HG02870 (cell line): Measurements from ENCODE around the gene MAPK14.

ENCODE experiments used
- ATAC-seq: cut with Tn5 transposase; IDR thresholded peaks from one replicate; pipeline ENCODE4 v1.9.1; 2021; ENCODE audit warnings: mild to moderate bottlenecking, moderate library complexity; ENCODE audit not compliant: unreplicated experiment

The MAPK14 gene

GRCh38 chr6:36132246-36132895 is 104.8 kb downstream of the MAPK14 start:
- ATAC-seq = no peak

GRCh38 chr6:36133148-36133547 is 105.5 kb downstream of the MAPK14 start:
- ATAC-seq = no peak

GRCh38 chr6:36133912-36134311 is 106.3 kb downstream of the MAPK14 start:
- ATAC-seq = no peak

- ATAC-seq = no peak
Observed at GRCh38 chr6:36135053-36135731, 107.6 kb downstream of the MAPK14 start.

- no peak for ATAC-seq
Observed at GRCh38 chr6:36136034-36136433, 108.4 kb downstream of the MAPK14 start.

- ATAC-seq = no peak
Observed at GRCh38 chr6:36136551-36136950, 108.9 kb downstream of the MAPK14 start.

GRCh38 chr6:36138667-36139066 is 111.1 kb downstream of the MAPK14 start:
- ATAC-seq = no peak

GRCh38 chr6:36139431-36139830 is 111.8 kb downstream of the MAPK14 start:
- ATAC-seq = no peak

- ATAC-seq = no peak
Observed at GRCh38 chr6:36139991-36140710, 112.5 kb downstream of the MAPK14 start.

GRCh38 chr6:36141091-36141490 is 113.5 kb downstream of the MAPK14 start:
- no peak for ATAC-seq

- ATAC-seq = no peak
Observed at GRCh38 chr6:36141961-36142360, 114.4 kb downstream of the MAPK14 start.

GRCh38 chr6:36142971-36143838 is 115.6 kb downstream of the MAPK14 start:
- ATAC-seq = no peak

- no peak for ATAC-seq
Observed at GRCh38 chr6:36145495-36145894, 117.9 kb downstream of the MAPK14 start.

GRCh38 chr6:36147294-36147693 is 119.7 kb downstream of the MAPK14 start:
- no peak for ATAC-seq

GRCh38 chr6:36149476-36149875 is 121.9 kb downstream of the MAPK14 start:
- no peak for ATAC-seq

- ATAC-seq = no peak
Observed at GRCh38 chr6:36150283-36150682, 122.7 kb downstream of the MAPK14 start.

GRCh38 chr6:36154286-36154685 is 126.7 kb downstream of the MAPK14 start:
- ATAC-seq = no peak

GRCh38 chr6:36155662-36156061 is 128.1 kb downstream of the MAPK14 start:
- ATAC-seq = no peak

- ATAC-seq = no peak
Observed at GRCh38 chr6:36160147-36160760, 132.6 kb downstream of the MAPK14 start.
